SK-N-MC (cell line): ENCODE measurements around the gene PROB1.
"Not testable (repeated sequence)": the region's sequence is repeated elsewhere in the genome, so short reads cannot be mapped to it uniquely, and the experiment has no call there.

Source experiments
- EZH2 ChIP-seq: fragments of 200-600 bp; sonication (generic); IDR thresholded peaks from one replicate; pipeline ENCODE4 v1.6.1; 2017; ENCODE audit warnings: antibody characterized with exemption
- FOXP2 ChIP-seq: optimal IDR thresholded peaks from 2 replicates; pipeline ENCODE3; 2011; ENCODE audit warnings: mild to moderate bottlenecking, moderate library complexity; ENCODE audit not compliant: insufficient read depth; ENCODE audit errors: extremely low read length, control extremely low read depth
- POLR2AphosphoS5 ChIP-seq: IDR thresholded peaks from 2 replicates; pipeline ENCODE4 v1.6.1; 2012; ENCODE audit warnings: mild to moderate bottlenecking, low read depth, low read length, borderline replicate concordance

GRCh38 chr5:139347863-139348262 lies 47.0 kb downstream of the PROB1 start:
- not testable (repeated sequence) for TF ChIP-seq EZH2, FOXP2, POLR2AphosphoS5
